ENCODE measurements around the gene GLCE.

DNA sequence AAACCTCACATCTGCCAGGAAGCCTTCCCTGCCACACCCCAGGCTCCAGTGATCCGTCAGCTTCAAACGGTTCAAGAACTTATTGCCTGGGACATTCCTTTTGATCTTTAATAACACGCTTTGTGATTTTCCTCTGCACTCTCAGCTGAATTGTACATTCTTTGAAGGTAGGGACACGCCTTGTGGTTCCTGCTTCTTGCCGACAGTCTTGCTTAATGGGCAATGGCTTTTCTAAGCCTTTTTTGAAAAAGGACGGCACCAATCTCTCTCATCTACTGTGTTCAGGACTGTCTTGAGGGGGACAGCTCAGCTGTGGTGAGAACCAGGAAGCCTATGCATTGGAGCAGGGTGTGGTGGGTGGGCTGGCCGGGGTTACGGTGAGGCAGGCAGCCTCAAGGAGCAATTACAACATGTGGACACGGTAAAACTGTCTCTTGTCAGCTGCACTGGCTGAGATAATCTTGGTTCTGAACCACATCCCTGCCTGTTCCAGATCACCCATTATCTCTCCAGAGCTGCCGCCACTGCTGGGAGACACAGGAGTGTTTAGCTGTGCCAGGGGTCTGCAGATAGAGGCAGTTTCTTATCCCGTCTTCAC, 46.0 kb upstream of the GLCE start:
- TF ChIP-seq, protein P1, sequence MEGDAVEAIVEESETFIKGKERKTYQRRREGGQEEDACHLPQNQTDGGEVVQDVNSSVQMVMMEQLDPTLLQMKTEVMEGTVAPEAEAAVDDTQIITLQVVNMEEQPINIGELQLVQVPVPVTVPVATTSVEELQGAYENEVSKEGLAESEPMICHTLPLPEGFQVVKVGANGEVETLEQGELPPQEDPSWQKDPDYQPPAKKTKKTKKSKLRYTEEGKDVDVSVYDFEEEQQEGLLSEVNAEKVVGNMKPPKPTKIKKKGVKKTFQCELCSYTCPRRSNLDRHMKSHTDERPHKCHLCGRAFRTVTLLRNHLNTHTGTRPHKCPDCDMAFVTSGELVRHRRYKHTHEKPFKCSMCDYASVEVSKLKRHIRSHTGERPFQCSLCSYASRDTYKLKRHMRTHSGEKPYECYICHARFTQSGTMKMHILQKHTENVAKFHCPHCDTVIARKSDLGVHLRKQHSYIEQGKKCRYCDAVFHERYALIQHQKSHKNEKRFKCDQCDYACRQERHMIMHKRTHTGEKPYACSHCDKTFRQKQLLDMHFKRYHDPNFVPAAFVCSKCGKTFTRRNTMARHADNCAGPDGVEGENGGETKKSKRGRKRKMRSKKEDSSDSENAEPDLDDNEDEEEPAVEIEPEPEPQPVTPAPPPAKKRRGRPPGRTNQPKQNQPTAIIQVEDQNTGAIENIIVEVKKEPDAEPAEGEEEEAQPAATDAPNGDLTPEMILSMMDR (conservative IDR thresholded peaks at IDR 0.05; ENCODE audit: low read length): no peak
- no peak for TF ChIP-seq EZH2phosphoT487 (IDR thresholded peaks at IDR 0.05; ENCODE audit: borderline replicate concordance)
